Glutamatergic neuron (in vitro differentiated cells): Measurements from ENCODE around the gene SMAD5. TPM values are rescaled to one million over a fixed set of nuclear protein-coding genes. Genes with fewer than 3 reads are reported as not detected.

Source experiments
- DNase-seq: peaks from one replicate; pipeline ENCODE4 v3.0.0; 2022
- H3K27ac Mint-ChIP-seq: one replicate; pipeline ENCODE4 v1.8.0; 2020; ENCODE audit warnings: mild to moderate bottlenecking, mixed read lengths, inconsistent platforms; ENCODE audit not compliant: unreplicated experiment
- H3K27me3 Mint-ChIP-seq: one replicate; pipeline ENCODE4 v1.8.0; 2020; ENCODE audit warnings: mild to moderate bottlenecking, moderate library complexity, mixed read lengths, inconsistent platforms; ENCODE audit not compliant: unreplicated experiment
- H3K36me3 Mint-ChIP-seq: one replicate; pipeline ENCODE4 v1.8.0; 2020; ENCODE audit warnings: mild to moderate bottlenecking, mixed read lengths, inconsistent platforms; ENCODE audit not compliant: unreplicated experiment
- H3K4me1 Mint-ChIP-seq: one replicate; pipeline ENCODE4 v1.8.0; 2020; ENCODE audit warnings: mild to moderate bottlenecking, low read depth, mixed read lengths, inconsistent platforms; ENCODE audit not compliant: unreplicated experiment
- H3K4me3 Mint-ChIP-seq: one replicate; pipeline ENCODE4 v1.8.0; 2020; ENCODE audit warnings: mild to moderate bottlenecking, mixed read lengths, inconsistent platforms; ENCODE audit not compliant: unreplicated experiment
- H3K9me3 Mint-ChIP-seq: one replicate; pipeline ENCODE4 v1.8.0; 2020; ENCODE audit warnings: mild to moderate bottlenecking, moderate library complexity, mixed read lengths, inconsistent platforms; ENCODE audit not compliant: unreplicated experiment
- total RNA-seq: library from RNA; stranded (reverse); fragmentation: NEBNext Ultra II Directional; extraction: Animal tissue kit (Norgen Biotek cat#: 25700); gene quantifications from one replicate; pipeline ENCODE4 v1.2.1, GENCODE V29; 2021; ENCODE audit not compliant: unreplicated experiment
- TF ChIP-seq, protein P1 (sequence below): fragments of 200-600 bp; sonication (generic); IDR thresholded peaks from one replicate; pipeline ENCODE4 v1.5.0; 2021; ENCODE audit not compliant: partially characterized antibody, unreplicated experiment

SMAD5 gene
- total RNA-seq, 1 donor from 2014 or later: 36.9 TPM

DNA sequence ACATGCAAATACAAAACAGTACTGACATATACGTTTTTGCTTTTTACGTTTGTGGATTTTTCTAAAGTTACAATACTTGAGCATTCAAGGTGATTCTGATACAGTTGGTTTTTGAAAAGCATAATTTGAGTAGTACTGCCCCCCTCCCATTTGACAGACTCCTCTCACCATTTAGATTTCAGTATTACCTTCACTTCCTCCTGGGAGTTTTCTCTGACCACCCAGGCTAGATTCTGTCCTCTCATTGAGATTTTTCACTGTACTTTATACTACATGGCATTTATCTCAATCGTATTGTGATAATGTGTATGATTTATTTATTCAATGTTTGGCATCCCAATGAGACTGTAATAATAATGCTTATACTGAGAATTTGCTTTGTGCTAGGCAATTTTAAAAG is 32.8 kb upstream of the SMAD5 start:
- no peak for DNase-seq
- H3K4me1 Mint-ChIP-seq: no peaks in the 10 kb centered on the region
- no peak overlapping the region for H3K4me3 Mint-ChIP-seq
- H3K36me3 Mint-ChIP-seq: no peaks in the 10 kb centered on the region
- H3K27ac Mint-ChIP-seq: no peak overlapping the region
- TF ChIP-seq, protein P1, sequence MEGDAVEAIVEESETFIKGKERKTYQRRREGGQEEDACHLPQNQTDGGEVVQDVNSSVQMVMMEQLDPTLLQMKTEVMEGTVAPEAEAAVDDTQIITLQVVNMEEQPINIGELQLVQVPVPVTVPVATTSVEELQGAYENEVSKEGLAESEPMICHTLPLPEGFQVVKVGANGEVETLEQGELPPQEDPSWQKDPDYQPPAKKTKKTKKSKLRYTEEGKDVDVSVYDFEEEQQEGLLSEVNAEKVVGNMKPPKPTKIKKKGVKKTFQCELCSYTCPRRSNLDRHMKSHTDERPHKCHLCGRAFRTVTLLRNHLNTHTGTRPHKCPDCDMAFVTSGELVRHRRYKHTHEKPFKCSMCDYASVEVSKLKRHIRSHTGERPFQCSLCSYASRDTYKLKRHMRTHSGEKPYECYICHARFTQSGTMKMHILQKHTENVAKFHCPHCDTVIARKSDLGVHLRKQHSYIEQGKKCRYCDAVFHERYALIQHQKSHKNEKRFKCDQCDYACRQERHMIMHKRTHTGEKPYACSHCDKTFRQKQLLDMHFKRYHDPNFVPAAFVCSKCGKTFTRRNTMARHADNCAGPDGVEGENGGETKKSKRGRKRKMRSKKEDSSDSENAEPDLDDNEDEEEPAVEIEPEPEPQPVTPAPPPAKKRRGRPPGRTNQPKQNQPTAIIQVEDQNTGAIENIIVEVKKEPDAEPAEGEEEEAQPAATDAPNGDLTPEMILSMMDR: no peak
- no peaks in the 10 kb centered on the region for H3K9me3 Mint-ChIP-seq
- H3K27me3 Mint-ChIP-seq: no peaks in the 10 kb centered on the region

- H3K27me3 Mint-ChIP-seq: no peaks in the 10 kb centered on the region
- TF ChIP-seq, protein P1: no peak
- H3K36me3 Mint-ChIP-seq: no peaks in the 10 kb centered on the region
- H3K4me1 Mint-ChIP-seq: no peaks in the 10 kb centered on the region
- no peak overlapping the region for H3K4me3 Mint-ChIP-seq
- no peak for DNase-seq
- H3K9me3 Mint-ChIP-seq: no peaks in the 10 kb centered on the region
- no peak overlapping the region for H3K27ac Mint-ChIP-seq
Measured at GRCh38 chr5:136101884-136102283, 30.8 kb upstream of the SMAD5 start.

DNA sequence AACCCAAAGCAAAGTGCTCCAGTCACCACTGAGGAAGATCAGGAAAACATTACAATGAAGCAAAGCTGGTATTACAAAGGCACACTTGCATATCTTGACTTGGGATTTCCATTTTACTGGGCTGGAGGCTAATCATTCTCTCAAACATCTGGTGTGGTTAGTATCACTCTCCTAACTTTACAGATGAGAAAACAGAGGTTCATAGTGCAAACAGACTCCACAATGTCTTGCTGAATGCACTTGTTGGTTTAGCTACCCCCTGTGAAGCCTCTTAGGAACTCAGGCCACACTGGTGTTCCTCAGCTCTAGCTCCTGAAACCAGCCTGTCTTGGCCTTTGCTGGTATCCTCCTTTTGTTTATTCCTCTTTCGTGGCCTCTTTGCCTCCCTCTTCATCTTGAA is 29.5 kb upstream of the SMAD5 start:
- no peaks in the 10 kb centered on the region for H3K27me3 Mint-ChIP-seq
- no peaks in the 10 kb centered on the region for H3K9me3 Mint-ChIP-seq
- H3K36me3 Mint-ChIP-seq: no peaks in the 10 kb centered on the region
- H3K27ac Mint-ChIP-seq: no peak overlapping the region
- no peak overlapping the region for H3K4me3 Mint-ChIP-seq
- DNase-seq: no peak
- TF ChIP-seq, protein P1: no peak
- no peaks in the 10 kb centered on the region for H3K4me1 Mint-ChIP-seq

- H3K4me3 Mint-ChIP-seq: no peak overlapping the region
- no peak for DNase-seq
- no peak overlapping the region for H3K27ac Mint-ChIP-seq
- no peaks in the 10 kb centered on the region for H3K9me3 Mint-ChIP-seq
- H3K36me3 Mint-ChIP-seq: no peaks in the 10 kb centered on the region
- no peaks in the 10 kb centered on the region for H3K27me3 Mint-ChIP-seq
- TF ChIP-seq, protein P1: no peak
- no peaks in the 10 kb centered on the region for H3K4me1 Mint-ChIP-seq
Measured at GRCh38 chr5:136104306-136104965, 28.2 kb upstream of the SMAD5 start.

DNA sequence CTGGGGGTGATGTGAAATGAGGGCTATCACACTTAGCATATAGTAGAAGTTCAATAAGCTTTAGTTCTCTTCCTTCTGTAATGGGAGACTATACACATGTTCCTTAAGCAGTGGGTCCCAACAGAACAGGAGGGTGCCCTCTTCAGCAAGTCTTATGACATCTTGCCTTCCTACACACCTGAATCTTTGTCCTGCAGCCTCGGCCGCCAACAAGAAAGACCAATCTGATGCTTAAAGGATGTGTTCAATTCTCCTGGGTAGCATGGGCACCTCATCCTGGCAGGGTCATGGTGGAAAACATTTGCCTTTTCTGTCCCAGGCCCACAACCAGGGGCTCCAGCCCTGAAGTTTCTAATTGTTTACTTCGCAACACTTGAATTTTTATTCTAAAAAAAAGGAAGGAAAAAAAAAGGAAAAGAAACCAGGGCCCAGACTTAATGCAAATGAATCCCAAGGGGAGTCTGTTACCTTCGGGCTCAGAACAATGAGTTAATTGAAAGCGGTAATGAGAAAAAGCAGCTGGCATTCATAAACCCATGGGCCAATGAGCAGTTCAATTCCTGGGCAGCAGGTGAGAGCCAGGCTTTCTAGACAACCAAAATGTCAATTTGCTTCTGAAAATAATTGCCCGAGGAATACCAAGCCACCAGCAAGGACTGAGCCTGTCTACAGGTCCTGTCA is 26.2 kb upstream of the SMAD5 start:
- TF ChIP-seq, protein P1: no peak
- no peak overlapping the region for H3K27ac Mint-ChIP-seq
- H3K27me3 Mint-ChIP-seq: no peaks in the 10 kb centered on the region
- no peaks in the 10 kb centered on the region for H3K9me3 Mint-ChIP-seq
- no peaks in the 10 kb centered on the region for H3K4me1 Mint-ChIP-seq
- H3K4me3 Mint-ChIP-seq: no peak overlapping the region
- H3K36me3 Mint-ChIP-seq: no peaks in the 10 kb centered on the region
- DNase-seq: no peak
